K562 (cell line): ENCODE measurements around the gene PCK1. TPM values are rescaled to one million over a fixed set of nuclear protein-coding genes. Genes with fewer than 3 reads are reported as not detected.

Experiments
- BRD4 ChIP-seq: fragments of 200-600 bp; sonication (generic); IDR thresholded peaks from 2 replicates; pipeline ENCODE4 v1.6.1; 2017; ENCODE audit warnings: inconsistent platforms
- NR1H2 ChIP-seq: sonication (generic); formaldehyde crosslinking; IDR thresholded peaks from 2 replicates; pipeline ENCODE4 v1.4.0; 2020; ENCODE audit warnings: mild to moderate bottlenecking, missing genetic modification reagents
- NR4A1 ChIP-seq, 2 experiments: fragments of 250-450 bp in 1 of 2; fragments of 450-650 bp in 1 of 2; sonication (Bioruptor Pico) in 1 of 2; IDR thresholded peaks; 2 replicates each; pipeline versions ENCODE4 v1.4.0 to v1.6.1; 2016 to 2020; ENCODE audit warnings: mild to moderate bottlenecking in 2 of 2, missing compliant biosample characterization in 1 of 2, missing genetic modification characterization in 1 of 2, moderate library complexity in 1 of 2
- PHF21A ChIP-seq: fragments of 450-650 bp; IDR thresholded peaks from 2 replicates; pipeline ENCODE4 v1.6.1; 2017; ENCODE audit warnings: low read depth, borderline replicate concordance
- POLR2B ChIP-seq: fragments of 450-650 bp; IDR thresholded peaks from 2 replicates; pipeline ENCODE4 v1.6.1; 2018; ENCODE audit warnings: low read depth; ENCODE audit not compliant: partially characterized antibody
- PTTG1 ChIP-seq: fragments of 450-650 bp; IDR thresholded peaks from 2 replicates; pipeline ENCODE4 v1.6.1; 2016; ENCODE audit warnings: low read depth, mild to moderate bottlenecking, missing genetic modification characterization, missing compliant biosample characterization
- PYGO2 ChIP-seq: fragments of 450-650 bp; IDR thresholded peaks from 2 replicates; pipeline ENCODE4 v1.6.1; 2016; ENCODE audit warnings: mild to moderate bottlenecking, missing genetic modification characterization, moderate library complexity, missing compliant biosample characterization
- RBBP5 ChIP-seq: fragments of 200-600 bp; sonication (generic); IDR thresholded peaks from 2 replicates; pipeline ENCODE4 v1.6.1; 2012; ENCODE audit warnings: borderline replicate concordance, mild to moderate bottlenecking, low read length, control low read depth, inconsistent platforms; ENCODE audit not compliant: insufficient read depth, poor library complexity, severe bottlenecking
- REST ChIP-seq, 2 experiments: fragments of 450-650 bp; formaldehyde crosslinking in 1 of 2; IDR thresholded peaks; 2 replicates each; pipeline versions ENCODE4 v1.4.0 to v1.6.1; 2014 to 2020; ENCODE audit warnings: mild to moderate bottlenecking in 2 of 2, borderline replicate concordance in 1 of 2, low read depth in 1 of 2
- SMAD4 ChIP-seq: fragments of 250-450 bp; sonication (Bioruptor Pico); conservative IDR thresholded peaks from 2 replicates; pipeline ENCODE4 v1.8.0; 2021; ENCODE audit warnings: inconsistent platforms, mild to moderate bottlenecking, moderate library complexity
- ZFX ChIP-seq: sonication (generic); formaldehyde crosslinking; IDR thresholded peaks from 2 replicates; pipeline ENCODE4 v1.8.0; 2022; ENCODE audit warnings: mild to moderate bottlenecking, missing genetic modification reagents, moderate library complexity
- ZNF639 ChIP-seq, 2 experiments: fragments of 200-800 bp in 1 of 2; sonication (Bioruptor generic) in 1 of 2; sonication (generic) in 1 of 2; formaldehyde crosslinking in 1 of 2; IDR thresholded peaks in 1 of 2; conservative IDR thresholded peaks in 1 of 2; 2 replicates each; pipeline versions ENCODE4 v1.5.0 to v1.6.1; 2016 to 2020; ENCODE audit warnings: missing compliant biosample characterization in 1 of 2, missing genetic modification characterization in 1 of 2, missing genetic modification reagents in 1 of 2
- ZZZ3 ChIP-seq: fragments of 450-650 bp; IDR thresholded peaks from 2 replicates; pipeline ENCODE4 v1.6.1; 2016; ENCODE audit warnings: antibody characterized with exemption, mild to moderate bottlenecking, moderate library complexity
- polyA plus RNA-seq, 8 experiments: library from polyadenylated mRNA; depleted of rRNA in 4 of 8; stranded (reverse) in 5 of 8; unstranded in 3 of 8; fragments of >200 nt; fragmentation: Nextera tagmentation in 2 of 8; fragmentation: Illumina TruSeq in 1 of 8; extraction: Ambion mirVana in 2 of 8; extraction: Trizol in 1 of 8; gene quantifications; 2 replicates each; pipeline versions ENCODE4 v1.2.1 to v1.2.3, GENCODE V29; 2011 to 2014; ENCODE audit warnings: inconsistent platforms in 1 of 8, missing spikeins in 1 of 8
- total RNA-seq, 7 experiments: library from RNA; depleted of rRNA in 6 of 7; stranded (reverse); fragments of >200 nt in 6 of 7; fragmentation: Illumina TruSeq in 2 of 7; extraction: Trizol in 2 of 7; gene quantifications; 2 replicates each; pipeline versions ENCODE4 v1.2.1 to v1.2.3, GENCODE V29; 2011 to 2021; ENCODE audit warnings: low replicate concordance in 1 of 7
- TF ChIP-seq, protein P1 (sequence below): sonication (generic); formaldehyde crosslinking; IDR thresholded peaks from 2 replicates; pipeline ENCODE4 v1.8.0; 2022; ENCODE audit warnings: mild to moderate bottlenecking, missing genetic modification reagents, borderline replicate concordance

PCK1 gene
- total and polyA plus RNA-seq, 9 of the 15 experiments (the other 6 are each of a cell fraction or from before 2014, with no cell fraction given) = 0.05 to 0.73 (median 0.15) TPM

DNA sequence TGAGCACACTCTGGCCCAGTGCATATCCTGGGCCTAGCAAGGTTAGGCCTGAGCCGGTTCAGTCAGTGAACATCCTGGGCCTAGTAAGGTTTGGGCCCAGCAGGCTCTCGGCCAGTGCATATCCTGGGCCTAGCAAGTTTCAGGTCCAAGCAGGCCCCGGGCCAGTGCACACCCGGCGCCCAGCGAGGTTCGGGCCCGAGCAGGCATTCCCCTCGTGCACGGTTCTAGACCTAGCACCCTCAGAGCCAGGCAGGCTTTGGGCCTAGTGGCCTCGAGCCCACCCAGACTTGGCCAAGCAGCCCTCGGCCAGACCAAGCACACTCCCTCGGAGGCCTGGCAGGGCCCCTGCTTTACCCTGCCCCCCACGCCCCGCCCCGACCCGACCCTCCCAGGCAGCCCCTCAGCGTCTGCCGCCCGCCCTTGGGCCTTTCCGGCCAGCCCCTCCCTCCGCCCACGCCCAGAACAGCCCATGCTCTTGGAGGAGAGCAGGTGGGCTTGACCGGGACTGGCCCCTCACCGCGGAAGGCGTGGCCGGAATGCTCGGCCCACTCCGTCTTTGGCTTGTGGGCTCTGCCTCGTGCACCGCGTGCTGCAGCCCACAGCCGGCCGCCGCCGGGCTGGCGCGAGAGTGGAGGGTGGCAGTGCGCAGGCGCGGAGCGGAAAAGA lies 36.3 kb upstream of the PCK1 start, which contains the start of gene CTCFL (continued):
- TF ChIP-seq RBBP5 (peak; percentile 52), PYGO2 (tag) (no peak), REST (IDR thresholded peaks at IDR 0.05; ENCODE audit: borderline replicate concordance) (peak; percentile 85), REST (CRISPR knock-in tag; IDR thresholded peaks at IDR 0.05; ENCODE audit: low read depth) (no peak), ZNF639 (CRISPR knock-in tag; conservative IDR thresholded peaks at IDR 0.05 in 1 of 2, IDR thresholded peaks at IDR 0.05 in 1 of 2) (peak in 1 of 2 experiments; percentile 42; a peak in 2 of 4 replicates), ZZZ3 (peak; percentile 93), PTTG1 (tag) (no peak), PHF21A (no peak), BRD4 (peak; percentile 73; the same call in 1 of the 2 replicates), POLR2B (peak; percentile 42), NR4A1 (CRISPR knock-in tag; IDR thresholded peaks at IDR 0.05) (no peak; the same call in 1 of the 2 replicates), NR4A1 (tag; IDR thresholded peaks at IDR 0.05) (peak; percentile 66; the same call in 1 of the 2 replicates), ZFX (CRISPR knock-in tag) (peak; percentile 95), NR1H2 (peak; percentile 93), SMAD4 (peak; percentile 39)
- TF ChIP-seq, protein P1, sequence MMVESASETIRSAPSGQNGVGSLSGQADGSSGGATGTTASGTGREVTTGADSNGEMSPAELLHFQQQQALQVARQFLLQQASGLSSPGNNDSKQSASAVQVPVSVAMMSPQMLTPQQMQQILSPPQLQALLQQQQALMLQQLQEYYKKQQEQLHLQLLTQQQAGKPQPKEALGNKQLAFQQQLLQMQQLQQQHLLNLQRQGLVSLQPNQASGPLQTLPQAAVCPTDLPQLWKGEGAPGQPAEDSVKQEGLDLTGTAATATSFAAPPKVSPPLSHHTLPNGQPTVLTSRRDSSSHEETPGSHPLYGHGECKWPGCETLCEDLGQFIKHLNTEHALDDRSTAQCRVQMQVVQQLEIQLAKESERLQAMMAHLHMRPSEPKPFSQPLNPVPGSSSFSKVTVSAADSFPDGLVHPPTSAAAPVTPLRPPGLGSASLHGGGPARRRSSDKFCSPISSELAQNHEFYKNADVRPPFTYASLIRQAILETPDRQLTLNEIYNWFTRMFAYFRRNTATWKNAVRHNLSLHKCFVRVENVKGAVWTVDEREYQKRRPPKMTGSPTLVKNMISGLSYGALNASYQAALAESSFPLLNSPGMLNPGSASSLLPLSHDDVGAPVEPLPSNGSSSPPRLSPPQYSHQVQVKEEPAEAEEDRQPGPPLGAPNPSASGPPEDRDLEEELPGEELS (CRISPR knock-in tag) = peak; percentile 71; the same call in 1 of the 2 replicates
